ENCODE results near the gene LEMD3. TPM values are rescaled to one million over a fixed set of nuclear protein-coding genes. Genes with fewer than 3 reads are reported as not detected.
"Not testable (repeated sequence)": the region's sequence is repeated elsewhere in the genome, so short reads cannot be mapped to it uniquely, and the experiment has no call there.

LEMD3 gene
- total RNA-seq, 1 donor from 2014 or later, result 42.9 TPM

- peak; percentile 89 for DNase-seq (ENCODE audit: low spot score)
Observed at GRCh38 chr12:65278576-65279368, 109.4 kb downstream of the LEMD3 start, which contains the start of gene MSRB3. Gene MSRB3 (plus strand): TSS chr12:65278683. CDS start chr12:65308580, 29,897 bp downstream.

DNA sequence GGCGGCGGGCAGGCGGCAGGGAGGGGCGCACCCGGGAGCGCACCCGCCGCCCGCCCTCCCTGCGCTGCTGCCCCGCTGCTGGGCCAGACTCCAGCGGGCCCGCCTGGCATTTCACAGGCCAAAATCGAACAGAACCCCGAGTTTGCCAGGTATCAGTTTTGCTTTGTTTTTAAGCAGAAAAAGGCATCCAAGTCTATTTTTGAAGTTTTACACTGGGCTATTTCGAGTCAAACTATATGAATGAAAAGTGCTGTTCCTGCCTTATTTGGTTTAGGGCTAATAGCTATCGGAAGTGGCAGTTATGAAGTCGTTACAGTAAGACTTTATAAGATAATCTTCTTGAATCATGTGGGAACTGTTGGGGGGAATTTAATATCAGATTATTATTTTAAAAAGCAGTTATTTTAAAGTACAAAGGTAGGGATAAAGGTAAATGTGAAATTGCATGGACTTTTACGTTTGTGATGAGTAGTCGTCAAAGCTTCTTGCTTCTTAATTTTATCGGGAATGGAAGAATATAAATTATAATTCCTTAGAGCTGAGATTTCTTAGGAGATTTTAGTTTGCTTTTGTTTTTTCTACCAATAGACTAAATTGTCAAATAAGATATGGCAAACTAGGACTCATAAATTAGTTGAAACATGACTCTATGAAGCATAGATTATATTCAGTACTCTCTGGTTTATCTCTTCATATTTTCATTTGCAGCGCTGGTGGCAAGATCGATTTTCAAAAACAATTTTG is 110.2 kb downstream of the LEMD3 start:
- peak; percentile 65 for DNase-seq (ENCODE audit: low spot score)

- no peak for DNase-seq (ENCODE audit: low spot score)
Observed at GRCh38 chr12:65280306-65280705, 110.9 kb downstream of the LEMD3 start.

- DNase-seq (ENCODE audit: low spot score), result no peak
Observed at GRCh38 chr12:65282840-65283239, 113.5 kb downstream of the LEMD3 start.

DNA sequence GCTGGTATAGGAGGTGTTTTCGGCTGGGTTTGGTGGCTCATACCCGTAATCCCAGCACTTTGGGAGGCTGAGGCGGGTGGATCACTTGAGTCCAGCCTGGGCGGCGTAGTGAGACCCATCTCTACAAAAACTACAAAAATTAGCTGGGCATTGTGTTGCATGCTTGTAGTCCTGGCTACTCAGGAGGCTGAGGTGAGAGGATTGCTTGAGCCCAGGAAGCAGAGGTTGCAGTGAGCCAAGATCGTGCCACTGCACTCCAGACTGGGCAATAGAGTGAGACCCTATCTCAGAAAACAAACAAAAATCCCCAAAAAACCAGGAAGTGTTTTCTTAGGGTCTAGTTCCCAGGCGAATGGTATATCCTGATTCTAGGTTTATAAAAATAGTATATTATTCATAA is 116.1 kb downstream of the LEMD3 start:
- not testable (repeated sequence) for DNase-seq (ENCODE audit: low spot score)

DNA sequence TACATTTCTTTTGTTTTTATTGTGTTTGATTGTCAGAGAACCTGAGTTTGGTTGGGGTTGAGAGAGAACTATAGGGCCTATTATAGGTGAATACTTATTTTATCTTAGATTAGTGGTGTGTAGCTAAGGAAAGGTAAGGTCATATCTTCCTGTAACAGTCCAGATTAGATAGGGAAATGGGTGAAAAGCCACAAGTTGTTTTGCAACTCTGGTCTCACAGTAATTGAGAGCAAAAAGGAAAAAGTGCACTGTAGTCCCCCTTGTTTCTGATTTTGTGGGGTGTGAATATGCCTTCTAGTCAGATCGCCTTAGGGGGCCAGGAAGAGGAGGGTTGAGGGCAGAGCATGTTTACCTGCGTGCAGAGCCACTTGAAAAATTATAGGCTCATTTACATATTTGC is 118.0 kb downstream of the LEMD3 start:
- DNase-seq (ENCODE audit: low spot score), result no peak

GRCh38 chr12:65292241-65292640 is 122.9 kb downstream of the LEMD3 start:
- no peak for DNase-seq (ENCODE audit: low spot score)

- no peak for DNase-seq (ENCODE audit: low spot score)
Observed at GRCh38 chr12:65293735-65294134, 124.4 kb downstream of the LEMD3 start.

GRCh38 chr12:65294641-65295262 is 125.4 kb downstream of the LEMD3 start:
- DNase-seq (ENCODE audit: low spot score), result no peak

- no peak for DNase-seq (ENCODE audit: low spot score)
Observed at GRCh38 chr12:65296508-65297265, 127.3 kb downstream of the LEMD3 start.

Other genes starting within 250 kb of the LEMD3 start
- gene WIF1, start 48.3 kb upstream of the LEMD3 start, total RNA-seq (ENCODE audit: insufficient read depth, low replicate concordance), result 7.2 TPM
- gene MSRB3, start 109.1 kb downstream of the LEMD3 start, total RNA-seq (ENCODE audit: insufficient read depth, low replicate concordance), result 192 TPM

All from umbilical cord (tissue), 2 donors.